Body of pancreas (tissue), 4 donors: Measurements from ENCODE around the gene HHAT. TPM values are rescaled to one million over a fixed set of nuclear protein-coding genes. Genes with fewer than 3 reads are reported as not detected.

Source experiments
- ATAC-seq: fragments of 150-250 bp; one replicate; pipeline ENCODE4 v1.9.1; 2016
- DNase-seq, 4 donors: peaks; one replicate each; pipeline ENCODE4 v3.0.0-alpha.2; 2019
- H3K27ac ChIP-seq, 4 donors: fragments of 200-600 bp; sonication (generic); 1 replicate in 3 of 4; 2 replicates in 1 of 4; pipeline versions ENCODE4 v1.5.1 to v1.6.1; 2016 to 2019; ENCODE audit warnings: mild to moderate bottlenecking in 1 of 4, mixed read lengths in 1 of 4, moderate library complexity in 1 of 4
- H3K27me3 ChIP-seq, 2 donors: fragments of 200-600 bp; sonication (generic); one replicate each; pipeline ENCODE4 v1.6.0; 2016; ENCODE audit warnings: mild to moderate bottlenecking in 1 of 2
- H3K36me3 ChIP-seq, 2 donors: fragments of 200-600 bp; sonication (generic); replicated peaks in 1 of 2; 2 replicates each; pipeline ENCODE4 v1.5.1; 2016; ENCODE audit warnings: low read depth in 2 of 2; ENCODE audit not compliant: insufficient read depth in 1 of 2
- H3K4me1 ChIP-seq: fragments of 200-600 bp; sonication (generic); one replicate; pipeline ENCODE4 v1.6.0; 2016
- H3K4me3 ChIP-seq, 2 donors: fragments of 200-600 bp; sonication (generic); 1 replicate in 1 of 2; 2 replicates in 1 of 2; pipeline ENCODE4 v1.5.1; 2016 to 2019
- H3K9me3 ChIP-seq, 3 donors: fragments of 200-600 bp; sonication (generic); 1 replicate in 2 of 3; 2 replicates in 1 of 3; pipeline ENCODE4 v1.5.1; 2016
- POLR2A ChIP-seq, 3 donors: fragments of 450-650 bp; IDR thresholded peaks; one replicate each; pipeline ENCODE4 v1.6.1; 2016; ENCODE audit warnings: antibody characterized with exemption in 3 of 3, mild to moderate bottlenecking in 2 of 3
- WGBS, 2 donors: methylation state at CpG; one replicate each; pipeline ENCODE4 v1.1.5; 2017; 5-methylcytosine and 5-hydroxymethylcytosine counted together
- intact Hi-C: fragments of 100-400 bp; cut with DNase I; formaldehyde crosslinking; loops from one replicate; pipeline ENCODE4 v1.15.1; 2023
- total RNA-seq, 2 donors: library from RNA; depleted of rRNA; stranded (reverse); fragments of >200 nt; gene quantifications; one replicate each; pipeline ENCODE4 v1.1.0, GENCODE V29; 2016
- TF ChIP-seq, protein P1 (sequence below), 7 experiments: fragments of 450-650 bp in 4 of 7; fragments of 200-600 bp in 3 of 7; sonication (generic) in 3 of 7; IDR thresholded peaks; one replicate each; pipeline ENCODE4 v1.5.1; 2016 to 2019; ENCODE audit warnings: antibody characterized with exemption in 7 of 7

HHAT gene
- total RNA-seq, 2 donors from 2014 or later: 4.4 to 19.4 TPM

DNA sequence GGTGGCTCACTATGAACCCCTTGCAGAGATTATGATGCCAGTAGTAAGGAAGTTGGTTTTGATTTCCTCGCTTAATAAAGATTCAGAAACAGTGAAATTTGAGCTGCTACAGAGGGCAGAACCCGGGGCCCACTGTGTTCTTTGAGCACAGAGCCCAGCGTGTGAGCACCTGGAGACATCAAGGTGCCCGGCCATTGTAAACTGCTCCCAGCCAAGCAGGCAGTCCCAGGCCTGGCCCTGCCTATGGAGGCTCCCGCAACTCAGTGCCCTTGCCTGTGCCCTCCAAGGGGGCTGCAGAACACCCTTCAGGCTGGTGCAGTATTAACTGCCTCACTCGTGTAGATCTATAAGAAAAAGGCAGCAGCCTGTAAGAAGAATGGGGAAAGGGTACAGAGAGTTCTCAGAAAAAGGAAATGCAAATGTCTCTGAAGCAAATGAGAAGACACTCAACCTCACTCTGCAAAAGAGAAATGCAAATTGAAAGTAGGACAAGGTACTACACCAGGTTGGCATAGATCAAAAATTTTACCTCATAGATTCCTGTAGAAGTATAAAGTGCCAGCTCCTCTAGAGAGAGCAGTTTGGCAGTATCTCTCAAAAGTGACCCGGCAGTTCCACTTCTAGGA, 323.7 kb downstream of the HHAT start:
- no peak overlapping the region for H3K4me3 ChIP-seq
- WGBS, 2 donors: 82 to 83% methylated on average over 7 of the region's 7 CpGs

DNA sequence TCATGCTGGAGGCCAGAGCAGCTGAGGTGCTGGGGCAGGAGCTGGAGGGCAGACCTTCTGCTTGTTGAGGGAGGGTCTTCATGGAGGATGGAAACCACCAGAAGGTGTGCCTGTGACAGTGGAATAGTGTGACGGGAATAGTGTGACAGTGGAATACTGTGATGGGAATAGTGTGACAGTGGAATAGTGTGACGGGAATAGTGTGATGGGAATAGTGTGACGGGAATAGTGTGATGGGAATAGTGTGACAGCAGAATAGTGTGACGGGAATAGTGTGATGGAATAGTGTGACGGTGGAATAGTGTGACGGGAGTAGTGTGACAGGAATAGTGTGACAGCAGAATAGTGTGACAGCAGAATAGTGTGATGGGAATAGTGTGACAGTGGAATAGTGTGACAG, 325.1 kb downstream of the HHAT start:
- TF ChIP-seq, protein P1, sequence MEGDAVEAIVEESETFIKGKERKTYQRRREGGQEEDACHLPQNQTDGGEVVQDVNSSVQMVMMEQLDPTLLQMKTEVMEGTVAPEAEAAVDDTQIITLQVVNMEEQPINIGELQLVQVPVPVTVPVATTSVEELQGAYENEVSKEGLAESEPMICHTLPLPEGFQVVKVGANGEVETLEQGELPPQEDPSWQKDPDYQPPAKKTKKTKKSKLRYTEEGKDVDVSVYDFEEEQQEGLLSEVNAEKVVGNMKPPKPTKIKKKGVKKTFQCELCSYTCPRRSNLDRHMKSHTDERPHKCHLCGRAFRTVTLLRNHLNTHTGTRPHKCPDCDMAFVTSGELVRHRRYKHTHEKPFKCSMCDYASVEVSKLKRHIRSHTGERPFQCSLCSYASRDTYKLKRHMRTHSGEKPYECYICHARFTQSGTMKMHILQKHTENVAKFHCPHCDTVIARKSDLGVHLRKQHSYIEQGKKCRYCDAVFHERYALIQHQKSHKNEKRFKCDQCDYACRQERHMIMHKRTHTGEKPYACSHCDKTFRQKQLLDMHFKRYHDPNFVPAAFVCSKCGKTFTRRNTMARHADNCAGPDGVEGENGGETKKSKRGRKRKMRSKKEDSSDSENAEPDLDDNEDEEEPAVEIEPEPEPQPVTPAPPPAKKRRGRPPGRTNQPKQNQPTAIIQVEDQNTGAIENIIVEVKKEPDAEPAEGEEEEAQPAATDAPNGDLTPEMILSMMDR (IDR thresholded peaks at IDR 0.05): no peak
- TF ChIP-seq POLR2A (IDR thresholded peaks at IDR 0.05): no peak

More for the DNA sequence above, 323.7 kb downstream of the HHAT start:
- intact Hi-C loops: no loop called here
- ATAC-seq: no peak
- no peaks in the 10 kb centered on the region for H3K9me3 ChIP-seq
- TF ChIP-seq, protein P1 (IDR thresholded peaks at IDR 0.05): no peak
- no peak for TF ChIP-seq POLR2A (IDR thresholded peaks at IDR 0.05)
- no peak for DNase-seq
- no peaks in the 10 kb centered on the region for H3K36me3 ChIP-seq
- no peak overlapping the region for H3K27ac ChIP-seq
- no peaks in the 10 kb centered on the region for H3K4me1 ChIP-seq
- no peaks in the 10 kb centered on the region for H3K27me3 ChIP-seq

DNA sequence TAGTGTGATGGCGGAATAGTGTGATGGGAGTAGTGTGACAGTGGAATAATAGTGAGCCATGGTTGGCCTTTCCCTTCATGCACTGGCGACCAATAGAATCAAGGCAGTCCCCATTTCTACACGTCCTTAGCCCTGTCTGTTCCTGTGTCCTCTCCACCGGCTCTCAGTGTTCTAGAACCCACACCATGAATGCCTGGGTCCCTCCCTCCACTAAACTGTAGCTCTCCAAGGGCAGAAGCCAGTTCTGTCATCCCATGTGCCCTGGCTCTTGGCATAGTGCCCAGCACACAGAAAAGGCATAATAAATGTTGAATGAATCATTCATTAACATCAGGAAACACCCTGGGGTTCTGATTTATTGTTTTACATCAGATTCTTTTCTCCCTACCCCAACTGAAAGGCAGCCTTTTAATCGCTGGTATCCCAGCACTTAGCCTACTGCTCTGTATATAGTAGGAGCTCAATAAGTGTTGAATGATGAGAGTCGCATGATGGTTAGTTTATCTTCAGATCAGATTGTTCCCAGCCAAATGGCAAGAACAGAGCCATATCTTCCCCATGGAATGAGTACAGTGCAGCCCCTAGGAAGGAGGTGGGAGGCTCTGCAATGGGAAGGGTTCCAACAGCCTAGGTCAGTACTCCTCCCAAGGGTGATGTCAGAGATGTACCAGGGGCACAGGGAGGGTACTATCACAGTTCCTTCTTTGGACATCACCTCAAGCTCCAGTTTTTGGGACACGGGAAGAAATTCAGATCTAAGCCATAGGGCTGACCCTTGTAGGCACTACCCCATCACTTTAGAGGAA, 325.7 kb downstream of the HHAT start:
- 70 to 79% methylated on average over 7 of the region's 7 CpGs for WGBS, 2 donors
- DNase-seq (no peak), ATAC-seq (no peak)
- no peaks in the 10 kb centered on the region for H3K4me1 ChIP-seq
- TF ChIP-seq, protein P1 (IDR thresholded peaks at IDR 0.05): no peak
- TF ChIP-seq POLR2A (IDR thresholded peaks at IDR 0.05): no peak
- H3K9me3 ChIP-seq: no peaks in the 10 kb centered on the region
- no peaks in the 10 kb centered on the region for H3K27me3 ChIP-seq
- intact Hi-C loops: no loop called here
- H3K36me3 ChIP-seq: no peaks in the 10 kb centered on the region
- H3K27ac ChIP-seq: no peak overlapping the region
- no peak overlapping the region for H3K4me3 ChIP-seq

More for the DNA sequence above, 325.1 kb downstream of the HHAT start:
- WGBS, 2 donors: 44 to 52% methylated on average over 6 of the region's 6 CpGs
- intact Hi-C loops: no loop called here
- no peaks in the 10 kb centered on the region for H3K27me3 ChIP-seq
- peak; percentile 42 for ATAC-seq
- no peak overlapping the region for H3K4me3 ChIP-seq
- no peak for DNase-seq
- no peaks in the 10 kb centered on the region for H3K4me1 ChIP-seq
- H3K9me3 ChIP-seq: no peaks in the 10 kb centered on the region
- H3K36me3 ChIP-seq: no peaks in the 10 kb centered on the region
- H3K27ac ChIP-seq: no peak overlapping the region

DNA sequence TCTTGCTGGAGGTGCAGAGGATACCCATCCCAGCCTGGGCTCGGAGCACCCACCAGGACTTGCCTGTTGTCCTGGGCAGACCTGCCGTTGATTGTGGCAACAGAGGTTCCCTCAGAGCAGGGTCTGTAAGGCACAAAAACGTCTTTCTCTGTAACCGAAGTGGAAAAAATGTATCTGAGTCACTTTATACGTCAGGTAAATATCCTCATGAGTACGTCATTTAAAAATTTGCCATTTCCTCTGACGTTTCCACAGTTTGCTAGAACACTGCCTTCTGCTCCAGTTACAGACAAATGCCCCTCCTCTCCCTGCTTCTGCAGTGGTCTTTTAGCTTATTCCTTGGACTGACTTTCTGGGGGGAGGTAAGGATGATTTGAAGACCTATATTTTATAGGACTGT, 326.8 kb downstream of the HHAT start:
- WGBS, 2 donors: 65 to 74% methylated on average over 6 to 7 of the region's 7 CpGs
- no peaks in the 10 kb centered on the region for H3K36me3 ChIP-seq
- TF ChIP-seq, protein P1 (IDR thresholded peaks at IDR 0.05): no peak
- no peak for TF ChIP-seq POLR2A (IDR thresholded peaks at IDR 0.05)
- no peak overlapping the region for H3K27ac ChIP-seq
- intact Hi-C loops: no loop called here
- H3K27me3 ChIP-seq: no peaks in the 10 kb centered on the region
- H3K4me3 ChIP-seq: no peak overlapping the region
- H3K9me3 ChIP-seq: no peaks in the 10 kb centered on the region
- no peaks in the 10 kb centered on the region for H3K4me1 ChIP-seq
- DNase-seq (no peak), ATAC-seq (no peak)
